Measurements from ENCODE around the gene ATAD5. TPM values are rescaled to one million over a fixed set of nuclear protein-coding genes. Genes with fewer than 3 reads are reported as not detected.

Gene ATAD5
- total and polyA plus RNA-seq, 12 donors = 0.24 to 4.0 (median 0.59) TPM

DNA sequence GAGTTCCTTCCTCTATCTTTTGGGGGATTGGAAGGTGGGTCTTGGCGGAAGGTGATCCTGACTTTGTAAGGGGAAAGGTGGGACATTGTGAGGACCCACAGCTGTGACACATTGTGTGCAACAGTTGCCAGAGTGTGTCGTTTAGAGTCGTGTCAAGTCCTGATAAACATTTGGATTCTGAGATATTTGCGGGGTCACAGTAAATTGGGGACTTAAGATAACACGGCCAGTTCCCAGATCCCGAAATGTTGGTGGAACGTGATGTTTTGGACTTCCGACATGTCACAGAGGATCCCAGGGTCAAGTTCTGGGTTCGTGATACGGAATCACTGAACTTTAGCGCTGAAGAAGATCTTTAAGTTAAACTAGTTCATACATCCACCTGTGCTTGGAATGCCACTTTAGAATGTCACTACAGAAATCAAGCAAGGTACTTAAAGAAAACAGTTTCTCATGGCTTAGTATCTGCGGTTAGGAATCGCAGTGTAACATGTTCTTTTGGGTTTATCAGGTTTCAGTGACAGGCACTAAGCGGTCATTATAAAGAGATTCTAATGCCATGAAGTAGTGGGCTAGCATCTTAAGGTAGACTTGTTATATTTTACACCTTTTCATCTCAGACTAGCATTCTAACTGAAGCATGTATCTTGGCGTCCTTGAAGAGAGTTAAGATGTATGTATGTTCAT lies 815 bp downstream of the ATAD5 start:
- Histone ChIP-seq H3K4me1 (replicated peaks in 1 of 2) (peaks cover 5 to 15% of the 10 kb centered on the region in 2 donors), H3K9me3 (replicated peaks in 1 of 3) (no peaks in the 10 kb centered on the region), H3K27ac (no peak overlapping the region), H3K36me3 (replicated peaks in 1 of 2) (no peaks in the 10 kb centered on the region), H3K27me3 (no peaks in the 10 kb centered on the region), H3K4me3 (peak overlapping the region in 2 of 4 donors; percentile 23 to 69)
- 2 to 6% (median 3%) methylated on average over 15 of the region's 15 CpGs for WGBS, 4 donors
- intact Hi-C loops (cut with DNase I) = no loop called here
- no peak for DNase-seq
- TF ChIP-seq POLR2A (IDR thresholded peaks at IDR 0.05) (no peak), CTCF (IDR thresholded peaks at IDR 0.05) (no peak)

- TF ChIP-seq CTCF (IDR thresholded peaks at IDR 0.05) (no peak), POLR2A (IDR thresholded peaks at IDR 0.05) (no peak)
- Histone ChIP-seq H3K4me3 (no peak overlapping the region), H3K4me1 (replicated peaks in 1 of 2) (no peaks in the 10 kb centered on the region), H3K36me3 (replicated peaks in 1 of 2) (no peaks in the 10 kb centered on the region), H3K9me3 (replicated peaks in 1 of 3) (no peaks in the 10 kb centered on the region), H3K27ac (no peak overlapping the region), H3K27me3 (no peaks in the 10 kb centered on the region)
- intact Hi-C loops (cut with DNase I) = no loop called here
- no peak for DNase-seq
- WGBS, 4 donors = 89 to 93% (median 92%) methylated on average over 5 of the region's 5 CpGs
These were observed 6.5 kb downstream of the ATAD5 start for GRCh38 chr17:30838202-30838807.

GRCh38 chr17:30840771-30841170 lies 9.0 kb downstream of the ATAD5 start:
- TF ChIP-seq POLR2A (IDR thresholded peaks at IDR 0.05) = no peak
- TF ChIP-seq CTCF (IDR thresholded peaks at IDR 0.05) = no peak
- Histone ChIP-seq H3K4me1 (replicated peaks in 1 of 2) (no peaks in the 10 kb centered on the region), H3K27me3 (no peaks in the 10 kb centered on the region), H3K27ac (peak overlapping the region in 2 of 5 donors; percentile 34 to 35), H3K9me3 (replicated peaks in 1 of 3) (no peaks in the 10 kb centered on the region), H3K4me3 (no peak overlapping the region), H3K36me3 (replicated peaks in 1 of 2) (no peaks in the 10 kb centered on the region)
- intact Hi-C loops (cut with DNase I) = loop anchor here in 1 of 2 donors (5.0 kb wide), 1 partner anchor 57 kb away; no protein-coding TSS in a partner anchor
- 78 to 93% (median 82%) methylated on average over 4 to 7 of the region's 7 CpGs for WGBS, 4 donors
- no peak for DNase-seq

DNA sequence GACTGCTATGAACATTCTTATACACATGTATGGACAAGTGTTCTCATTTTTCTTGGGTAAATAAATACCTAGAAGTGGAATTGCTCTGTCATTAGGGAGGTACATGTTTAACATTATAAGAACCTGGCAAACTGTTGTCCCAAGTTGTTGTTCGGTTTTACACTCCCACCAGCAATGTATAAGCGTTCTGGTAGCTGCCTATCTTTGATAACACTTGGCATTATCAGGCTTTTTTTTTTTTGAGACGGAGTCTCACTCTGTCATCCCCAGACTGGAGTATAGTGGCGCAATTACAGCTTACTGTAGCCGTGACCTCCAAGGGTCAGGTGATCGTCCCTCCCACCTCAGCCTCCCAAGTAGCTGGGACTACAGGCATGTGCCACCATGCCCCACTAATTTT lies 16.3 kb downstream of the ATAD5 start:
- H3K4me1 ChIP-seq (replicated peaks in 1 of 2) = no peaks in the 10 kb centered on the region
- H3K9me3 ChIP-seq (replicated peaks in 1 of 3) = no peaks in the 10 kb centered on the region
- intact Hi-C loops (cut with DNase I) = no loop called here
- 92 to 95% (median 93%) methylated on average over 6 of the region's 6 CpGs for WGBS, 4 donors
- no peak for DNase-seq
- no peak for TF ChIP-seq CTCF (IDR thresholded peaks at IDR 0.05)
- TF ChIP-seq POLR2A (IDR thresholded peaks at IDR 0.05) = no peak
- no peak overlapping the region for H3K4me3 ChIP-seq
- H3K27me3 ChIP-seq = no peaks in the 10 kb centered on the region
- no peak overlapping the region for H3K27ac ChIP-seq
- no peaks in the 10 kb centered on the region for H3K36me3 ChIP-seq (replicated peaks in 1 of 2)

Measured in adrenal gland (tissue), 12 donors.